Stimulated activated CD4-positive, alpha-beta T cell treated with anti-CD3 and anti-CD28 coated beads, Interleukin-1b, Interleukin-23, amount 100 ng/mL, for 4 hours (primary cell): ENCODE results near the gene TTC27.
"Not testable (repeated sequence)": the region's sequence is repeated elsewhere in the genome, so short reads cannot be mapped to it uniquely, and the experiment has no call there.

Experiments used
- DNase-seq, 2 donors: peaks; one replicate each; pipeline ENCODE4 v3.0.0-alpha.2; 2020; ENCODE audit warnings: low read depth in 2 of 2

TTC27 gene

GRCh38 chr2:32805104-32806095, 177.6 kb downstream of the TTC27 start:
- no peak for DNase-seq

- no peak for DNase-seq
These were observed 179.0 kb downstream of the TTC27 start for GRCh38 chr2:32806857-32807256.

GRCh38 chr2:32807662-32808061, 179.8 kb downstream of the TTC27 start:
- no peak for DNase-seq

- DNase-seq: no peak
These were observed 183.2 kb downstream of the TTC27 start for GRCh38 chr2:32810909-32811495.

- DNase-seq: no peak
These were observed 183.8 kb downstream of the TTC27 start for GRCh38 chr2:32811696-32812095.

GRCh38 chr2:32812316-32812715, 184.5 kb downstream of the TTC27 start:
- no peak for DNase-seq

GRCh38 chr2:32820088-32820487, 192.2 kb downstream of the TTC27 start:
- DNase-seq: no peak

- no peak for DNase-seq
These were observed 192.9 kb downstream of the TTC27 start for GRCh38 chr2:32820701-32821100.

- DNase-seq: no peak
These were observed 196.4 kb downstream of the TTC27 start for GRCh38 chr2:32824070-32824809.

- no peak for DNase-seq
These were observed 197.5 kb downstream of the TTC27 start for GRCh38 chr2:32825291-32825712.

GRCh38 chr2:32830196-32830595, 202.3 kb downstream of the TTC27 start:
- DNase-seq: no peak

GRCh38 chr2:32832821-32833220, 205.0 kb downstream of the TTC27 start:
- DNase-seq: no peak

- no peak for DNase-seq
These were observed 205.9 kb downstream of the TTC27 start for GRCh38 chr2:32833709-32834108.

- no peak for DNase-seq
These were observed 207.3 kb downstream of the TTC27 start for GRCh38 chr2:32835148-32835547.

- DNase-seq: no peak
These were observed 209.1 kb downstream of the TTC27 start for GRCh38 chr2:32836933-32837332.

- no peak for DNase-seq
These were observed 210.6 kb downstream of the TTC27 start for GRCh38 chr2:32838418-32838817.

GRCh38 chr2:32838949-32839348, 211.1 kb downstream of the TTC27 start:
- DNase-seq: no peak

- no peak for DNase-seq
These were observed 214.4 kb downstream of the TTC27 start for GRCh38 chr2:32841931-32842898.

- no peak for DNase-seq
These were observed 215.8 kb downstream of the TTC27 start for GRCh38 chr2:32843699-32844098.

GRCh38 chr2:32844253-32844652, 216.4 kb downstream of the TTC27 start:
- DNase-seq: no peak

GRCh38 chr2:32846274-32846673, 218.4 kb downstream of the TTC27 start:
- DNase-seq: not testable (repeated sequence)
